Smooth muscle cell (in vitro differentiated cells): ENCODE data around the gene KLHL11. TPM values are rescaled to one million over a fixed set of nuclear protein-coding genes. Genes with fewer than 3 reads are reported as not detected.

Experiments used
- DNase-seq: peaks from one replicate; lab custom pipeline; 2025; ENCODE audit not compliant: unreplicated experiment; lab: John Stamatoyannopoulos, UW
- H2AFZ ChIP-seq: fragments of 200-600 bp; sonication (generic); 2 replicates; pipeline ENCODE4 v1.6.0; 2016; ENCODE audit warnings: antibody characterized with exemption, low read depth, mild to moderate bottlenecking
- H3F3A ChIP-seq: fragments of 200-600 bp; sonication (generic); 2 replicates; pipeline ENCODE4 v1.6.0; 2017; ENCODE audit warnings: antibody characterized with exemption, low read depth
- H3K27ac ChIP-seq: fragments of 200-600 bp; sonication (generic); 2 replicates; pipeline ENCODE4 v1.5.1; 2016; ENCODE audit warnings: low read depth, mild to moderate bottlenecking
- H3K27me3 ChIP-seq: fragments of 200-600 bp; sonication (generic); 2 replicates; pipeline ENCODE4 v1.6.1; 2016; ENCODE audit warnings: low read depth, mild to moderate bottlenecking
- H3K36me3 ChIP-seq: fragments of 200-600 bp; sonication (generic); 2 replicates; pipeline ENCODE4 v1.5.1; 2016; ENCODE audit warnings: low read depth
- H3K4me1 ChIP-seq: fragments of 200-600 bp; sonication (generic); 2 replicates; pipeline ENCODE4 v1.5.1; 2016; ENCODE audit warnings: low read depth
- H3K4me2 ChIP-seq: fragments of 200-600 bp; sonication (generic); 2 replicates; pipeline ENCODE4 v1.6.0; 2016; ENCODE audit warnings: mild to moderate bottlenecking
- H3K4me3 ChIP-seq: fragments of 200-600 bp; sonication (generic); 2 replicates; pipeline ENCODE4 v1.5.1; 2016; ENCODE audit warnings: mild to moderate bottlenecking
- H3K79me2 ChIP-seq: fragments of 200-600 bp; sonication (generic); 2 replicates; pipeline ENCODE4 v1.6.0; 2016; ENCODE audit warnings: low read depth, mild to moderate bottlenecking
- H3K9ac ChIP-seq: fragments of 200-600 bp; sonication (generic); 2 replicates; pipeline ENCODE4 v1.6.0; 2016; ENCODE audit warnings: low read depth
- H3K9me3 ChIP-seq: fragments of 200-600 bp; sonication (generic); replicated peaks from 2 replicates; pipeline ENCODE4 v1.5.1; 2016; ENCODE audit warnings: low read depth
- H4K20me1 ChIP-seq: fragments of 200-600 bp; sonication (generic); 2 replicates; pipeline ENCODE4 v1.6.0; 2016; ENCODE audit warnings: low read depth
- WGBS: methylation state at CpG from one replicate; pipeline ENCODE4 v1.1.7; 2016; ENCODE audit warnings: low lambda C conversion rate; 5-methylcytosine and 5-hydroxymethylcytosine counted together
- polyA plus RNA-seq: library from polyadenylated mRNA; unstranded; fragments of >200 nt; fragmentation: Nextera tagmentation; extraction: Ambion mirVana; gene quantifications from 2 replicates; pipeline ENCODE4 v1.2.1, GENCODE V29; 2016
- total RNA-seq: library from RNA; depleted of rRNA; stranded (reverse); fragments of >200 nt; gene quantifications from 2 replicates; pipeline ENCODE4 v1.2.3, GENCODE V29; 2014
- TF ChIP-seq, protein P1 (sequence below): fragments of 200-600 bp; sonication (generic); IDR thresholded peaks from 2 replicates; pipeline ENCODE4 v1.5.1; 2017; ENCODE audit warnings: borderline replicate concordance, mild to moderate bottlenecking, antibody characterized with exemption; ENCODE audit not compliant: insufficient read depth, poor library complexity, severe bottlenecking

KLHL11 gene
- total and polyA plus RNA-seq, 2 experiments from 2014 or later: 7.9 to 23.8 TPM

DNA sequence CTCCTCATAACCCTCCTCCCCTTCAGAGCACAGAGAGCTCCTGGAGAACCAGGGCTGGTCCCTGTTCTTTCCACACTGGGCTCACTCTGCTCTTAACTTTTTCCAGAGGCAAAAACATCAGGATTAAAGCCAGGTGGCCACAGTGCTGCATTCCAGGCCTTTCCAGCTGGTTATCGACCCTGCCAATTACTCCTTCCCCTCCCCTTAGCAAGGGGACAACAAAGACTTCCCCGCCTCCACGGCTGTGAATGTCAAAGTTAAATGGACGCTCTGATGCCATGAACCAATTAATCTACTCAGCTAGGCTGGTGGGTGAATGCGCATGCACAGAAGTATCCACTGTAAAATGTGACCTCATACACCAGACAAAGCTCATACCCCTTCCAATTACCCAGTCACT is 30.4 kb upstream of the KLHL11 start:
- H3K9me3 ChIP-seq: no peaks in the 10 kb centered on the region
- no peaks in the 10 kb centered on the region for H3K4me1 ChIP-seq
- H3K36me3 ChIP-seq: peaks cover 16% of the 10 kb centered on the region
- H3K27ac ChIP-seq: peak overlapping the region; percentile 70
- peaks cover 12% of the 10 kb centered on the region for H3F3A ChIP-seq
- H3K4me3 ChIP-seq: no peak overlapping the region
- H4K20me1 ChIP-seq: peaks cover 79% of the 10 kb centered on the region
- TF ChIP-seq, protein P1, sequence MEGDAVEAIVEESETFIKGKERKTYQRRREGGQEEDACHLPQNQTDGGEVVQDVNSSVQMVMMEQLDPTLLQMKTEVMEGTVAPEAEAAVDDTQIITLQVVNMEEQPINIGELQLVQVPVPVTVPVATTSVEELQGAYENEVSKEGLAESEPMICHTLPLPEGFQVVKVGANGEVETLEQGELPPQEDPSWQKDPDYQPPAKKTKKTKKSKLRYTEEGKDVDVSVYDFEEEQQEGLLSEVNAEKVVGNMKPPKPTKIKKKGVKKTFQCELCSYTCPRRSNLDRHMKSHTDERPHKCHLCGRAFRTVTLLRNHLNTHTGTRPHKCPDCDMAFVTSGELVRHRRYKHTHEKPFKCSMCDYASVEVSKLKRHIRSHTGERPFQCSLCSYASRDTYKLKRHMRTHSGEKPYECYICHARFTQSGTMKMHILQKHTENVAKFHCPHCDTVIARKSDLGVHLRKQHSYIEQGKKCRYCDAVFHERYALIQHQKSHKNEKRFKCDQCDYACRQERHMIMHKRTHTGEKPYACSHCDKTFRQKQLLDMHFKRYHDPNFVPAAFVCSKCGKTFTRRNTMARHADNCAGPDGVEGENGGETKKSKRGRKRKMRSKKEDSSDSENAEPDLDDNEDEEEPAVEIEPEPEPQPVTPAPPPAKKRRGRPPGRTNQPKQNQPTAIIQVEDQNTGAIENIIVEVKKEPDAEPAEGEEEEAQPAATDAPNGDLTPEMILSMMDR: no peak
- H3K4me2 ChIP-seq: no peak overlapping the region
- DNase-seq: no peak
- no peak overlapping the region for H3K9ac ChIP-seq
- peaks cover 7% of the 10 kb centered on the region for H3K79me2 ChIP-seq
- H3K27me3 ChIP-seq: no peaks in the 10 kb centered on the region
- 78% methylated on average over 5 of the region's 5 CpGs for WGBS
- H2AFZ ChIP-seq: no peak overlapping the region

DNA sequence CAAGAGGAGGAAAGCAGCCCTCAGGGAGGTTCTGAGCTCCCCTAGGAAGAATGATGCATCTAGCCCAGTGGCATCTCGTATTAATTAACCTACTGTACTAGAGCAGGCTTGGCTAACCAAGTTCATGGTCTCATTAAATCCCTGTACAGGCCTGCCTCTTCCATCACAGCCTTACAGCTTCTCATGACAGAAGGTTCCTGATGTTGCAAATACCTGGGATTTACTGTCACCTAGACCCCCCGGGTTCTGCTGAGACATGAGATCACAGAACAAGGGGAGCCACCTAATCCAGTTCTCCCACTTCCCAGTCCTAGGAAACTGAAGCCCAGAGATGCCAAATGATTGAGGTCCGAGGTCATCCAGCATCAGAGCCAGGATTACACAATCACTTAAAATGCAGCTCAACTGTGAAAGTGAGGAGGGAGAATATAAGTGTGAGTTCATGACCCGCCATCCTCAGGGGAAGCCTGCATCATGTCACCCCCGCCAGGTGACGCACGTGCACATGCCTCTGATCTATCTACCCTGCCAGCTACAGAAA is 29.6 kb upstream of the KLHL11 start:
- Histone ChIP-seq H3K9ac (no peak overlapping the region), H2AFZ (no peak overlapping the region), H3K9me3 (no peaks in the 10 kb centered on the region), H3K36me3 (peaks cover 18% of the 10 kb centered on the region), H3K27ac (peak overlapping the region; percentile 70), H3K27me3 (no peaks in the 10 kb centered on the region), H3K4me1 (no peaks in the 10 kb centered on the region), H3K4me2 (no peak overlapping the region), H3K79me2 (peaks cover 7% of the 10 kb centered on the region), H3F3A (peaks cover 12% of the 10 kb centered on the region), H4K20me1 (peaks cover 80% of the 10 kb centered on the region), H3K4me3 (no peak overlapping the region)
- 59% methylated on average over 7 of the region's 7 CpGs for WGBS
- TF ChIP-seq, protein P1: no peak
- DNase-seq: no peak

DNA sequence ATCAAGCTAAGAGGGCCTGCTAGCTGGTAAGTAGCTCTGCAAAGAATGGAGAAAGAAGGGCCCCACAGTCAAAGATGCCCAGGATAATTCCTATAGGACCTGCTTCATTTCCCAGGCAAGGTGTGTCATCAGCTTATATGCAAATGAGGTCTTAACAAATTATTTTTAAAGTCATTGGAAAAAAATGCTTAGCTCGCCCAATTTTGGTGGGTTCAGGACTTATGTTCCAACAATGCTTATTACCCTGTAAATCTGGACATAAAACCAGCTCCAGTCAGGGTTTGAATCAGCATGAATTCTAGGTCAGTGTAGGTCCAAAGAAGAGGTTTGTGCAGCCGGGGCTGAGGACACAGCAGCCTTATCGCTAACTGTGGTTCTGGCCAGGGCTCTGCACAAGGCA is 28.2 kb upstream of the KLHL11 start:
- Histone ChIP-seq H3K27ac (no peak overlapping the region), H3K27me3 (no peaks in the 10 kb centered on the region), H3K4me3 (no peak overlapping the region), H3K9ac (no peak overlapping the region), H4K20me1 (peaks cover 87% of the 10 kb centered on the region), H2AFZ (no peak overlapping the region), H3K4me2 (no peak overlapping the region), H3K4me1 (no peaks in the 10 kb centered on the region), H3K9me3 (no peaks in the 10 kb centered on the region), H3K36me3 (peaks cover 15% of the 10 kb centered on the region), H3F3A (peaks cover 7% of the 10 kb centered on the region), H3K79me2 (peaks cover 9% of the 10 kb centered on the region)
- 100% methylated on average over 3 of the region's 3 CpGs for WGBS
- TF ChIP-seq, protein P1: no peak
- DNase-seq: no peak

DNA sequence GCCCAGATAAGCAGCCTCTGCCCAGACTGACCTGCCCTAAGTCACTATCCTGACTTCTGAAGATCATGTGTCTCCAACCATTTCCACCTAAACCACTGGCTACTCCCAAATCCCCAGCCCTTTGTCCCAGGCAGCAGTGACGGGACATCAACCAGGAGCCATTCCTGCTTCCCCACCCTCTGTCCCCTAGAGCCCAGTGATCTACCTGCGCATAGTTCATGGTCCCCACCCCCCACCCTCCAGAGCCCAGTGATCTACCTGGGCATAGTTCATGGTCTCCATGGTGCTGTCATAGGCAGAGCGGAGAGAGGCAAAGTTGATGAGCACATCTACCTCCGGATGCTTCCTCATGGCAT is 26.8 kb upstream of the KLHL11 start:
- no peaks in the 10 kb centered on the region for H3K27me3 ChIP-seq
- peaks cover 9% of the 10 kb centered on the region for H3K79me2 ChIP-seq
- H3K4me2 ChIP-seq: no peak overlapping the region
- H4K20me1 ChIP-seq: peaks cover 93% of the 10 kb centered on the region
- H2AFZ ChIP-seq: no peak overlapping the region
- no peak overlapping the region for H3K27ac ChIP-seq
- no peaks in the 10 kb centered on the region for H3K4me1 ChIP-seq
- TF ChIP-seq, protein P1: no peak
- H3K36me3 ChIP-seq: peaks cover 8% of the 10 kb centered on the region
- H3K9me3 ChIP-seq: no peaks in the 10 kb centered on the region
- H3K9ac ChIP-seq: no peak overlapping the region
- no peak overlapping the region for H3K4me3 ChIP-seq
- no peak for DNase-seq
- H3F3A ChIP-seq: no peaks in the 10 kb centered on the region
- 97% methylated on average over 4 of the region's 4 CpGs for WGBS
